ENCODE data around the gene PSMD1. TPM values are rescaled to one million over a fixed set of nuclear protein-coding genes. Genes with fewer than 3 reads are reported as not detected.
"Not testable (repeated sequence)": the region's sequence is repeated elsewhere in the genome, so short reads cannot be mapped to it uniquely, and the experiment has no call there.

PSMD1 gene
- total RNA-seq, 1 donor from 2014 or later: 116 TPM

- no peak for DNase-seq (ENCODE audit: low spot score in 2 of 2)
These were observed 6.4 kb upstream of the PSMD1 start for GRCh38 chr2:231050018-231050901.

GRCh38 chr2:231051116-231051515, 5.6 kb upstream of the PSMD1 start:
- no peak for FAIRE-seq

More at GRCh38 chr2:231050018-231050901, 6.4 kb upstream of the PSMD1 start:
- FAIRE-seq: no peak

GRCh38 chr2:231052494-231053451, 3.9 kb upstream of the PSMD1 start:
- DNase-seq (ENCODE audit: low spot score in 2 of 2) (peak; percentile 61 to 80), FAIRE-seq (no peak)

More at GRCh38 chr2:231051116-231051515, 5.6 kb upstream of the PSMD1 start:
- DNase-seq (ENCODE audit: low spot score in 2 of 2): no peak

GRCh38 chr2:231053846-231054245, 2.8 kb upstream of the PSMD1 start:
- FAIRE-seq: no peak
- DNase-seq (ENCODE audit: low spot score in 2 of 2): no peak

GRCh38 chr2:231057590-231057989, 923 bp downstream of the PSMD1 start:
- no peak for FAIRE-seq

GRCh38 chr2:231058761-231059550, 2.3 kb downstream of the PSMD1 start:
- FAIRE-seq: no peak
- DNase-seq (ENCODE audit: low spot score in 2 of 2): no peak

More at GRCh38 chr2:231057590-231057989, 923 bp downstream of the PSMD1 start:
- DNase-seq (ENCODE audit: low spot score in 2 of 2): no peak

- no peak for DNase-seq (ENCODE audit: low spot score in 2 of 2)
- FAIRE-seq: no peak
These were observed 3.1 kb downstream of the PSMD1 start for GRCh38 chr2:231059756-231060155.

- no peak for DNase-seq (ENCODE audit: low spot score in 2 of 2)
- no peak for FAIRE-seq
These were observed 6.1 kb downstream of the PSMD1 start for GRCh38 chr2:231062776-231063175.

GRCh38 chr2:231063347-231063746, 6.7 kb downstream of the PSMD1 start:
- DNase-seq (ENCODE audit: low spot score in 2 of 2) (no peak), FAIRE-seq (no peak)

GRCh38 chr2:231065966-231066365, 9.3 kb downstream of the PSMD1 start:
- no peak for FAIRE-seq
- no peak for DNase-seq (ENCODE audit: low spot score in 2 of 2)

- not testable (repeated sequence) for DNase-seq (ENCODE audit: low spot score in 2 of 2); FAIRE-seq
These were observed 10.9 kb downstream of the PSMD1 start for GRCh38 chr2:231067531-231067930.

- DNase-seq (ENCODE audit: low spot score in 2 of 2): no peak
- no peak for FAIRE-seq
These were observed 12.0 kb downstream of the PSMD1 start for GRCh38 chr2:231068525-231069222.

- DNase-seq (ENCODE audit: low spot score in 2 of 2) (no peak), FAIRE-seq (no peak)
These were observed 12.8 kb downstream of the PSMD1 start for GRCh38 chr2:231069379-231070054.

GRCh38 chr2:231084565-231084964, 27.9 kb downstream of the PSMD1 start:
- DNase-seq (ENCODE audit: low spot score in 2 of 2) (no peak), FAIRE-seq (no peak)

- FAIRE-seq: no peak
- no peak for DNase-seq (ENCODE audit: low spot score in 2 of 2)
These were observed 32.1 kb downstream of the PSMD1 start for GRCh38 chr2:231088754-231089153.

GRCh38 chr2:231093933-231094332, 37.3 kb downstream of the PSMD1 start:
- no peak for FAIRE-seq
- no peak for DNase-seq (ENCODE audit: low spot score in 2 of 2)

- DNase-seq (ENCODE audit: low spot score in 2 of 2): no peak
- no peak for FAIRE-seq
These were observed 38.2 kb downstream of the PSMD1 start for GRCh38 chr2:231094736-231095346.

- DNase-seq (ENCODE audit: low spot score in 2 of 2): no peak
- no peak for FAIRE-seq
These were observed 43.3 kb downstream of the PSMD1 start for GRCh38 chr2:231099918-231100317.

- not testable (repeated sequence) for FAIRE-seq
These were observed 43.7 kb downstream of the PSMD1 start for GRCh38 chr2:231100321-231100720.

More at GRCh38 chr2:231100321-231100720, 43.7 kb downstream of the PSMD1 start:
- not testable (repeated sequence) for DNase-seq (ENCODE audit: low spot score in 2 of 2)

Data from frontal cortex (tissue), 4 donors.